PC-3 (cell line): ENCODE measurements around the gene SUPT16H. TPM values are rescaled to one million over a fixed set of nuclear protein-coding genes. Genes with fewer than 3 reads are reported as not detected.
"Not testable (repeated sequence)": the region's sequence is repeated elsewhere in the genome, so short reads cannot be mapped to it uniquely, and the experiment has no call there.

Experiments used
- ATAC-seq: fragments of 200-7000 bp; cut with Tn5 transposase; 2 replicates; pipeline ENCODE4 v1.9.1; 2020; ENCODE audit warnings: mild to moderate bottlenecking, moderate library complexity
- BruUV-seq: library from RNA; stranded (reverse); fragments of 400-500 nt; replicated peaks from 2 replicates; lab custom pipeline; 2021; lab: Mats Ljungman, UMichigan
- CTCF ChIA-PET: fragments of 300-600 bp; sonication (Branson Sonifier 250); formaldehyde crosslinking; loops from one replicate; lab custom pipeline; 2022; ENCODE audit warnings: antibody characterized with exemption; lab: Charles Lee
- POLR2A ChIA-PET: fragments of 300-600 bp; sonication (Branson Sonifier 250); formaldehyde crosslinking; loops from one replicate; lab custom pipeline; 2022; ENCODE audit warnings: antibody characterized with exemption; ENCODE audit not compliant: unreplicated experiment; lab: Charles Lee
- DNase-seq: peaks from one replicate; pipeline ENCODE4 v3.0.0-alpha.2; 2015
- H2AFZ ChIP-seq: fragments of 300-600 bp; sonication (generic); 2 replicates; pipeline ENCODE4 v1.6.0; 2016; ENCODE audit warnings: antibody characterized with exemption, low read length
- H3F3A ChIP-seq: fragments of 300-600 bp; sonication (generic); one replicate; pipeline ENCODE4 v1.6.0; 2017; ENCODE audit warnings: antibody characterized with exemption, low read length, control low read depth, mild to moderate bottlenecking; ENCODE audit not compliant: unreplicated experiment
- H3K27ac ChIP-seq: fragments of 300-600 bp; sonication (generic); 2 replicates; pipeline ENCODE4 v1.5.1; 2016; ENCODE audit warnings: mild to moderate bottlenecking, low read length
- H3K27me3 ChIP-seq: fragments of 300-600 bp; sonication (generic); 2 replicates; pipeline ENCODE4 v1.6.1; 2016; ENCODE audit warnings: low read length, mixed read lengths
- H3K36me3 ChIP-seq: fragments of 300-600 bp; sonication (generic); 2 replicates; pipeline ENCODE4 v1.6.1; 2016; ENCODE audit warnings: low read depth, mixed run types, low read length, mixed read lengths
- H3K4me1 ChIP-seq: fragments of 300-600 bp; sonication (generic); 2 replicates; pipeline ENCODE4 v1.5.1; 2016; ENCODE audit warnings: low read length; ENCODE audit not compliant: insufficient read depth
- H3K4me2 ChIP-seq: fragments of 300-600 bp; sonication (generic); 2 replicates; pipeline ENCODE4 v1.6.0; 2016; ENCODE audit warnings: low read length
- H3K4me3 ChIP-seq: fragments of 300-600 bp; sonication (generic); 2 replicates; pipeline ENCODE4 v1.5.1; 2016; ENCODE audit warnings: mild to moderate bottlenecking, low read length, mixed read lengths
- H3K79me2 ChIP-seq: fragments of 300-600 bp; sonication (generic); 2 replicates; pipeline ENCODE4 v1.6.1; 2017; ENCODE audit warnings: low read length, mixed read lengths
- H3K9ac ChIP-seq: fragments of 300-600 bp; sonication (generic); 2 replicates; pipeline ENCODE4 v1.6.0; 2016; ENCODE audit warnings: mild to moderate bottlenecking, low read length
- H3K9me2 ChIP-seq: fragments of 300-600 bp; sonication (generic); replicated peaks from 2 replicates; pipeline ENCODE4 v1.6.1; 2016; ENCODE audit warnings: mixed run types, low read length, mixed read lengths
- H3K9me3 ChIP-seq: fragments of 300-600 bp; sonication (generic); 2 replicates; pipeline ENCODE4 v1.6.1; 2016; ENCODE audit warnings: low read length, mixed read lengths
- H4K20me1 ChIP-seq: fragments of 300-600 bp; sonication (generic); 2 replicates; pipeline ENCODE4 v1.6.1; 2016; ENCODE audit warnings: low read length, mixed read lengths
- CTCF ChIP-seq: fragments of 300-600 bp; sonication (generic); conservative IDR thresholded peaks from 2 replicates; pipeline ENCODE4 v1.5.1; 2017; ENCODE audit warnings: antibody characterized with exemption, low read depth, mild to moderate bottlenecking, low read length
- EZH2 ChIP-seq: fragments of 300-600 bp; sonication (generic); IDR thresholded peaks from one replicate; pipeline ENCODE4 v1.6.1; 2017; ENCODE audit warnings: antibody characterized with exemption, mild to moderate bottlenecking, low read length; ENCODE audit not compliant: unreplicated experiment
- EZH2phosphoT487 ChIP-seq: fragments of 300-600 bp; sonication (generic); IDR thresholded peaks from 2 replicates; pipeline ENCODE4 v1.6.1; 2018; ENCODE audit warnings: mild to moderate bottlenecking, antibody characterized with exemption, low read length, borderline replicate concordance
- intact Hi-C: fragments of 100-400 bp; cut with micrococcal nuclease; formaldehyde crosslinking; loops from 2 replicates; pipeline ENCODE4 v1.9.0; 2023
- total RNA-seq: library from RNA; depleted of rRNA; stranded (reverse); fragments of >200 nt; gene quantifications from 2 replicates; pipeline ENCODE4 v1.2.3, GENCODE V29; 2014

Gene SUPT16H
- total RNA-seq, 1 experiment from 2014 or later, result 92.6 TPM

- Histone ChIP-seq H3K9ac (peak overlapping the region; percentile 97; the same call in 1 of the 2 replicates), H3K4me1 (peaks cover 14% of the 10 kb centered on the region), H2AFZ (no peak overlapping the region), H3K79me2 (peaks cover 68% of the 10 kb centered on the region), H3K27ac (no peak overlapping the region), H3K4me3 (peak overlapping the region; percentile 80), H3K9me2 (no peaks in the 10 kb centered on the region), H3K36me3 (peaks cover 19% of the 10 kb centered on the region; the same call in 1 of the 2 replicates), H3K27me3 (no peaks in the 10 kb centered on the region), H4K20me1 (peaks cover 28% of the 10 kb centered on the region), H3K4me2 (peak overlapping the region; percentile 86), H3K9me3 (no peaks in the 10 kb centered on the region), H3F3A (no peaks in the 10 kb centered on the region)
- no peak for ATAC-seq
- TF ChIP-seq EZH2 (no peak), CTCF (no peak), EZH2phosphoT487 (no peak)
- no TSS peak for BruUV-seq
- POLR2A ChIA-PET, result no interaction called here
- intact Hi-C loops, result loop anchor here (10.0 kb wide), 1 partner anchor 117 kb away; the partner anchor contains the start of gene HNRNPC
- CTCF ChIA-PET, result no interaction called here
- DNase-seq, result no peak
These were observed 1.7 kb downstream of the SUPT16H start for GRCh38 chr14:21382095-21382494.

- no peak for ATAC-seq
- Histone ChIP-seq H3K4me2 (no peak overlapping the region), H3K27ac (no peak overlapping the region), H3K36me3 (peaks cover 26% of the 10 kb centered on the region), H3F3A (no peaks in the 10 kb centered on the region), H4K20me1 (peaks cover 44% of the 10 kb centered on the region), H3K9me2 (no peaks in the 10 kb centered on the region), H3K27me3 (no peaks in the 10 kb centered on the region), H3K9me3 (no peaks in the 10 kb centered on the region), H3K79me2 (peaks cover 95% of the 10 kb centered on the region), H3K9ac (no peak overlapping the region), H3K4me3 (no peak overlapping the region), H3K4me1 (peaks cover 14% of the 10 kb centered on the region), H2AFZ (no peak overlapping the region)
- BruUV-seq, result no TSS peak
- POLR2A ChIA-PET, result no interaction called here
- CTCF ChIA-PET, result no interaction called here
- DNase-seq, result no peak
- intact Hi-C loops, result no loop called here
- TF ChIP-seq EZH2phosphoT487, result no peak
- no peak for TF ChIP-seq CTCF
- no peak for TF ChIP-seq EZH2
These were observed 4.5 kb downstream of the SUPT16H start for GRCh38 chr14:21379338-21379737.

GRCh38 chr14:21373980-21374379 is 9.8 kb downstream of the SUPT16H start:
- peaks cover 52% of the 10 kb centered on the region for H3K36me3 ChIP-seq

GRCh38 chr14:21372814-21373213 is 11.0 kb downstream of the SUPT16H start:
- peaks cover 60% of the 10 kb centered on the region for H3K36me3 ChIP-seq
- not testable (repeated sequence) for H3K4me2 ChIP-seq

More at GRCh38 chr14:21373980-21374379, 9.8 kb downstream of the SUPT16H start:
- no peak overlapping the region for H3K4me2 ChIP-seq
- DNase-seq (no peak), ATAC-seq (no peak)
- no peak overlapping the region for H2AFZ ChIP-seq
- BruUV-seq, result no TSS peak
- ChIA-PET CTCF (no interaction called here), POLR2A (no interaction called here)
- no peaks in the 10 kb centered on the region for H3K4me1 ChIP-seq
- no peak overlapping the region for H3K27ac ChIP-seq
- H3K9me3 ChIP-seq, result no peaks in the 10 kb centered on the region
- H3K4me3 ChIP-seq, result no peak overlapping the region
- peaks cover 20% of the 10 kb centered on the region for H4K20me1 ChIP-seq
- no peak overlapping the region for H3K9ac ChIP-seq
- no peaks in the 10 kb centered on the region for H3F3A ChIP-seq
- TF ChIP-seq EZH2phosphoT487 (no peak), CTCF (no peak), EZH2 (no peak)
- H3K27me3 ChIP-seq, result no peaks in the 10 kb centered on the region
- peaks cover 51% of the 10 kb centered on the region for H3K79me2 ChIP-seq
- H3K9me2 ChIP-seq, result no peaks in the 10 kb centered on the region
- intact Hi-C loops, result no loop called here

More at GRCh38 chr14:21372814-21373213, 11.0 kb downstream of the SUPT16H start:
- POLR2A ChIA-PET, CTCF ChIA-PET, H2AFZ ChIP-seq, intact Hi-C loops, H3K4me1 ChIP-seq, H3K27me3 ChIP-seq, DNase-seq, H3K9ac ChIP-seq, H3K9me3 ChIP-seq, H3K27ac ChIP-seq, H3K9me2 ChIP-seq, H3F3A ChIP-seq, H3K4me3 ChIP-seq, ATAC-seq, BruUV-seq: not testable (repeated sequence)
- Histone ChIP-seq H3K79me2 (peaks cover 40% of the 10 kb centered on the region), H4K20me1 (peaks cover 17% of the 10 kb centered on the region)
